ENCODE measurements around the gene PEF1.

PEF1 gene

GRCh38 chr1:31661856-31662255 lies 17.2 kb upstream of the PEF1 start:
- no peak overlapping the region for H3K4me3 ChIP-seq (ENCODE audit: insufficient read depth, low read length, poor library complexity, severe bottlenecking)
- H3K79me2 ChIP-seq (ENCODE audit: insufficient read depth, low read length) = no peaks in the 10 kb centered on the region
- H3K36me3 ChIP-seq (ENCODE audit: low read length) = no peaks in the 10 kb centered on the region
- H3K9me3 ChIP-seq (ENCODE audit: insufficient read depth, low read length) = no peaks in the 10 kb centered on the region
- no peak for TF ChIP-seq EZH2phosphoT487 (conservative IDR thresholded peaks at IDR 0.05; ENCODE audit: low read length)
- TF ChIP-seq, protein P1, sequence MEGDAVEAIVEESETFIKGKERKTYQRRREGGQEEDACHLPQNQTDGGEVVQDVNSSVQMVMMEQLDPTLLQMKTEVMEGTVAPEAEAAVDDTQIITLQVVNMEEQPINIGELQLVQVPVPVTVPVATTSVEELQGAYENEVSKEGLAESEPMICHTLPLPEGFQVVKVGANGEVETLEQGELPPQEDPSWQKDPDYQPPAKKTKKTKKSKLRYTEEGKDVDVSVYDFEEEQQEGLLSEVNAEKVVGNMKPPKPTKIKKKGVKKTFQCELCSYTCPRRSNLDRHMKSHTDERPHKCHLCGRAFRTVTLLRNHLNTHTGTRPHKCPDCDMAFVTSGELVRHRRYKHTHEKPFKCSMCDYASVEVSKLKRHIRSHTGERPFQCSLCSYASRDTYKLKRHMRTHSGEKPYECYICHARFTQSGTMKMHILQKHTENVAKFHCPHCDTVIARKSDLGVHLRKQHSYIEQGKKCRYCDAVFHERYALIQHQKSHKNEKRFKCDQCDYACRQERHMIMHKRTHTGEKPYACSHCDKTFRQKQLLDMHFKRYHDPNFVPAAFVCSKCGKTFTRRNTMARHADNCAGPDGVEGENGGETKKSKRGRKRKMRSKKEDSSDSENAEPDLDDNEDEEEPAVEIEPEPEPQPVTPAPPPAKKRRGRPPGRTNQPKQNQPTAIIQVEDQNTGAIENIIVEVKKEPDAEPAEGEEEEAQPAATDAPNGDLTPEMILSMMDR (IDR thresholded peaks at IDR 0.05; ENCODE audit: insufficient read depth, low read length, poor library complexity, severe bottlenecking) = no peak
- no peak overlapping the region for H3K9ac ChIP-seq (ENCODE audit: low read length)
- H3K4me2 ChIP-seq (ENCODE audit: low read depth, low read length, poor library complexity, severe bottlenecking) = no peak overlapping the region
- no peak overlapping the region for H2AFZ ChIP-seq (ENCODE audit: low read depth, low read length, severe bottlenecking)
- no peaks in the 10 kb centered on the region for H3K9me2 ChIP-seq (replicated peaks; ENCODE audit: insufficient read depth, low read length)
- no peaks in the 10 kb centered on the region for H3K27me3 ChIP-seq (ENCODE audit: low read length)
- H3K27ac ChIP-seq (ENCODE audit: low read depth, low read length) = no peak overlapping the region
- no peaks in the 10 kb centered on the region for H4K20me1 ChIP-seq (ENCODE audit: low read depth, low read length)
- H3F3A ChIP-seq (ENCODE audit: insufficient read depth) = no peaks in the 10 kb centered on the region

DNA sequence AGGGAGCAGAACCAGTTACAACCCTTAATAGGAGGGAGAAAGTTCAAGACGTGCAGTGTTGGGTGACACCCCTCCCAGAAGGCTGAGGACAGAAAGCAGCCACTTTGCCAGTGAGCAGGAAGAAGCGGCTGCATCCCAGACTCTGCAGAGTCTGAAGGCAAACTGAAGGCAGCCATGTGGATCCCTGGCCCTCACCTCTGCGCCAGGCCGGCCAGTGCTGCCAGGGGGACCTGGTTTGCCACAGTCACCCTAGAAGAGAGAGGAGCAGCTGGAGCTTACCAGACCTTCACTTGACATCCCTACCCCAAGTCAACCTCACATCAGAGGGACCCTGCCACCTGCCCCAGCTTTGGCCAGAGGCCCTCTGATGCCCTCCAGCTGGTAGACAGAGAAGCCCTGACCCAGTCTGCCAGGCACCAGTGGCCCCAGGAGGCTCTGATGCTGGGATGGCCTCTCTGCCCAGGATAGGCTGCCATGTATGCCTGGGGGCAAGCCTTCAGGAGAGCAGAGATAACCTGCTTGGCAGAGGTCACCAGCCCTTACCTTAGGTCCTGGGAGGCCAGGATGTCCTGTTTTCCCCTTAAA lies 16.3 kb upstream of the PEF1 start:
- no peaks in the 10 kb centered on the region for H3K27me3 ChIP-seq (ENCODE audit: low read length)
- no peaks in the 10 kb centered on the region for H3K36me3 ChIP-seq (ENCODE audit: low read length)
- no peak for TF ChIP-seq EZH2phosphoT487 (conservative IDR thresholded peaks at IDR 0.05; ENCODE audit: low read length)
- TF ChIP-seq, protein P1 (IDR thresholded peaks at IDR 0.05; ENCODE audit: insufficient read depth, low read length, poor library complexity, severe bottlenecking) = no peak

DNA sequence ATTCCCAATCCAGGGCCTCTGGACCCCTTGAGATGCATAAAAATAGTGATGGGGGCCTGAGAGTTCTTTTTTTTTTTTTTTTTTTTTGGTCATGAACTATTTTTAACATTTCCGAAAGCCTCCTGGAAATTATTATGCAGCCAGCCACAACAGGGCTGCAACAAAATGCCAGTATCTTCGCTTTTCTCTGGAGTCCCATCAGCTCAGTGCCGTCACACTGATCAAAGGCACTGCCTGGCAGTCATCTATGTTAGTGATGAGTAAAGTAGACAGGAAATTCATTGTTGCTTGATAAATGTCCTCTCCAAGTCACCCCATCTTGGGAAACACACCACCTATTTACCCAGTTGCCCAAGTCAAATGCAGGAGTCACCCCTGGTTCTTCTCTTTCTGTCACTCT lies 15.2 kb upstream of the PEF1 start:
- no peak for TF ChIP-seq EZH2phosphoT487 (conservative IDR thresholded peaks at IDR 0.05; ENCODE audit: low read length)
- TF ChIP-seq, protein P1 (IDR thresholded peaks at IDR 0.05; ENCODE audit: insufficient read depth, low read length, poor library complexity, severe bottlenecking) = no peak
- H3K27ac ChIP-seq (ENCODE audit: low read depth, low read length) = no peak overlapping the region
- H4K20me1 ChIP-seq (ENCODE audit: low read depth, low read length) = no peaks in the 10 kb centered on the region
- H3K9me3 ChIP-seq (ENCODE audit: insufficient read depth, low read length) = no peaks in the 10 kb centered on the region
- no peak overlapping the region for H2AFZ ChIP-seq (ENCODE audit: low read depth, low read length, severe bottlenecking)
- H3K4me3 ChIP-seq (ENCODE audit: insufficient read depth, low read length, poor library complexity, severe bottlenecking) = no peak overlapping the region
- no peak overlapping the region for H3K4me2 ChIP-seq (ENCODE audit: low read depth, low read length, poor library complexity, severe bottlenecking)
- H3K36me3 ChIP-seq (ENCODE audit: low read length) = no peaks in the 10 kb centered on the region
- no peaks in the 10 kb centered on the region for H3K79me2 ChIP-seq (ENCODE audit: insufficient read depth, low read length)
- no peak overlapping the region for H3K9ac ChIP-seq (ENCODE audit: low read length)
- no peaks in the 10 kb centered on the region for H3K9me2 ChIP-seq (replicated peaks; ENCODE audit: insufficient read depth, low read length)
- H3F3A ChIP-seq (ENCODE audit: insufficient read depth) = no peaks in the 10 kb centered on the region
- no peaks in the 10 kb centered on the region for H3K27me3 ChIP-seq (ENCODE audit: low read length)

More for the DNA sequence above, 16.3 kb upstream of the PEF1 start:
- no peaks in the 10 kb centered on the region for H3F3A ChIP-seq (ENCODE audit: insufficient read depth)
- H3K9ac ChIP-seq (ENCODE audit: low read length) = no peak overlapping the region
- H3K27ac ChIP-seq (ENCODE audit: low read depth, low read length) = no peak overlapping the region
- no peaks in the 10 kb centered on the region for H3K79me2 ChIP-seq (ENCODE audit: insufficient read depth, low read length)
- no peaks in the 10 kb centered on the region for H4K20me1 ChIP-seq (ENCODE audit: low read depth, low read length)
- H3K9me2 ChIP-seq (replicated peaks; ENCODE audit: insufficient read depth, low read length) = no peaks in the 10 kb centered on the region
- H2AFZ ChIP-seq (ENCODE audit: low read depth, low read length, severe bottlenecking) = no peak overlapping the region
- H3K4me3 ChIP-seq (ENCODE audit: insufficient read depth, low read length, poor library complexity, severe bottlenecking) = no peak overlapping the region
- no peaks in the 10 kb centered on the region for H3K9me3 ChIP-seq (ENCODE audit: insufficient read depth, low read length)
- no peak overlapping the region for H3K4me2 ChIP-seq (ENCODE audit: low read depth, low read length, poor library complexity, severe bottlenecking)
